Measurements from ENCODE around the gene OR2AT4.
"Not testable (repeated sequence)": the region's sequence is repeated elsewhere in the genome, so short reads cannot be mapped to it uniquely, and the experiment has no call there.

The OR2AT4 gene

GRCh38 chr11:75103380-75104026 is 6.8 kb upstream of the OR2AT4 start:
- DNase-seq (ENCODE audit: low read depth, low spot score) = no peak

GRCh38 chr11:75101424-75102128 is 4.9 kb upstream of the OR2AT4 start:
- DNase-seq (ENCODE audit: low read depth, low spot score) = no peak

GRCh38 chr11:75100314-75100713 is 3.6 kb upstream of the OR2AT4 start:
- DNase-seq (ENCODE audit: low read depth, low spot score) = no peak

GRCh38 chr11:75099635-75100034 is 3.0 kb upstream of the OR2AT4 start:
- DNase-seq (ENCODE audit: low read depth, low spot score) = no peak

- not testable (repeated sequence) for DNase-seq (ENCODE audit: low read depth, low spot score)
Measured at GRCh38 chr11:75098835-75099439, 2.3 kb upstream of the OR2AT4 start.

GRCh38 chr11:75098181-75098580 is 1.5 kb upstream of the OR2AT4 start:
- DNase-seq (ENCODE audit: low read depth, low spot score) = not testable (repeated sequence)

- no peak for DNase-seq (ENCODE audit: low read depth, low spot score)
Measured at GRCh38 chr11:75097173-75097557, 489 bp upstream of the OR2AT4 start.

- DNase-seq (ENCODE audit: low read depth, low spot score) = not testable (repeated sequence)
Measured at GRCh38 chr11:75094382-75094781, 2.3 kb downstream of the OR2AT4 start.

GRCh38 chr11:75090671-75091177 is 6.0 kb downstream of the OR2AT4 start:
- DNase-seq (ENCODE audit: low read depth, low spot score) = no peak

- no peak for DNase-seq (ENCODE audit: low read depth, low spot score)
Measured at GRCh38 chr11:75087319-75088305, 9.1 kb downstream of the OR2AT4 start.

GRCh38 chr11:75084883-75085282 is 11.8 kb downstream of the OR2AT4 start:
- no peak for DNase-seq (ENCODE audit: low read depth, low spot score)

- DNase-seq (ENCODE audit: low read depth, low spot score) = no peak
Measured at GRCh38 chr11:75083217-75083605, 13.5 kb downstream of the OR2AT4 start.

- DNase-seq (ENCODE audit: low read depth, low spot score) = no peak
Measured at GRCh38 chr11:75082601-75083216, 14.0 kb downstream of the OR2AT4 start.

- DNase-seq (ENCODE audit: low read depth, low spot score) = no peak
Measured at GRCh38 chr11:75079546-75079945, 17.1 kb downstream of the OR2AT4 start.

GRCh38 chr11:75078233-75078632 is 18.4 kb downstream of the OR2AT4 start:
- DNase-seq (ENCODE audit: low read depth, low spot score) = peak; percentile 10

- DNase-seq (ENCODE audit: low read depth, low spot score) = no peak
Measured at GRCh38 chr11:75077316-75077715, 19.4 kb downstream of the OR2AT4 start.

- no peak for DNase-seq (ENCODE audit: low read depth, low spot score)
Measured at GRCh38 chr11:75076671-75077070, 20.0 kb downstream of the OR2AT4 start.

- peak; percentile 30 for DNase-seq (ENCODE audit: low read depth, low spot score)
Measured at GRCh38 chr11:75073459-75074190, 23.1 kb downstream of the OR2AT4 start.

GRCh38 chr11:75072582-75072981 is 24.1 kb downstream of the OR2AT4 start:
- DNase-seq (ENCODE audit: low read depth, low spot score) = peak; percentile 10

GRCh38 chr11:75069473-75069872 is 27.2 kb downstream of the OR2AT4 start:
- DNase-seq (ENCODE audit: low read depth, low spot score) = no peak

All from ELF-1 (cell line).